Measurements from ENCODE around the gene TENT4A. TPM values are rescaled to one million over a fixed set of nuclear protein-coding genes. Genes with fewer than 3 reads are reported as not detected.

TENT4A gene
- total and polyA plus RNA-seq, 2 experiments from 2014 or later = 6.8 to 14.1 TPM

- Histone ChIP-seq H3K27ac (no peak overlapping the region), H3K4me3 (no peak overlapping the region), H3K4me1 (ENCODE audit: insufficient read depth) (no peaks in the 10 kb centered on the region), H3K79me2 (no peaks in the 10 kb centered on the region), H3K9me3 (ENCODE audit: low read depth) (no peaks in the 10 kb centered on the region), H3K36me3 (replicated peaks; ENCODE audit: insufficient read depth, low read depth) (no peaks in the 10 kb centered on the region), H4K20me1 (ENCODE audit: insufficient read depth, poor library complexity, severe bottlenecking) (no peaks in the 10 kb centered on the region), H2AFZ (no peak overlapping the region), H3K27me3 (no peaks in the 10 kb centered on the region), H3K4me2 (no peak overlapping the region), H3K9me2 (replicated peaks; ENCODE audit: insufficient read depth) (no peaks in the 10 kb centered on the region)
- DNase-seq (ENCODE audit: low spot score) = no peak
- TF ChIP-seq EZH2 (IDR thresholded peaks at IDR 0.05; ENCODE audit: borderline replicate concordance) (no peak), EZH2phosphoT487 (IDR thresholded peaks at IDR 0.05; ENCODE audit: low read depth, severe bottlenecking, unreplicated experiment) (no peak)
- TF ChIP-seq, protein P1, sequence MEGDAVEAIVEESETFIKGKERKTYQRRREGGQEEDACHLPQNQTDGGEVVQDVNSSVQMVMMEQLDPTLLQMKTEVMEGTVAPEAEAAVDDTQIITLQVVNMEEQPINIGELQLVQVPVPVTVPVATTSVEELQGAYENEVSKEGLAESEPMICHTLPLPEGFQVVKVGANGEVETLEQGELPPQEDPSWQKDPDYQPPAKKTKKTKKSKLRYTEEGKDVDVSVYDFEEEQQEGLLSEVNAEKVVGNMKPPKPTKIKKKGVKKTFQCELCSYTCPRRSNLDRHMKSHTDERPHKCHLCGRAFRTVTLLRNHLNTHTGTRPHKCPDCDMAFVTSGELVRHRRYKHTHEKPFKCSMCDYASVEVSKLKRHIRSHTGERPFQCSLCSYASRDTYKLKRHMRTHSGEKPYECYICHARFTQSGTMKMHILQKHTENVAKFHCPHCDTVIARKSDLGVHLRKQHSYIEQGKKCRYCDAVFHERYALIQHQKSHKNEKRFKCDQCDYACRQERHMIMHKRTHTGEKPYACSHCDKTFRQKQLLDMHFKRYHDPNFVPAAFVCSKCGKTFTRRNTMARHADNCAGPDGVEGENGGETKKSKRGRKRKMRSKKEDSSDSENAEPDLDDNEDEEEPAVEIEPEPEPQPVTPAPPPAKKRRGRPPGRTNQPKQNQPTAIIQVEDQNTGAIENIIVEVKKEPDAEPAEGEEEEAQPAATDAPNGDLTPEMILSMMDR (IDR thresholded peaks at IDR 0.05; ENCODE audit: poor library complexity) = no peak
- WGBS (ENCODE audit: low lambda C conversion rate, missing lambda C conversion rate) = 78% methylated on average over 5 of the region's 5 CpGs
Observed at GRCh38 chr5:6673031-6673430, 40.2 kb upstream of the TENT4A start.

- Histone ChIP-seq H3K4me3 (no peak overlapping the region), H4K20me1 (ENCODE audit: insufficient read depth, poor library complexity, severe bottlenecking) (no peaks in the 10 kb centered on the region), H3K79me2 (no peaks in the 10 kb centered on the region), H3K27me3 (no peaks in the 10 kb centered on the region), H3K4me1 (ENCODE audit: insufficient read depth) (no peaks in the 10 kb centered on the region), H3K4me2 (no peak overlapping the region), H2AFZ (no peak overlapping the region), H3K9me2 (replicated peaks; ENCODE audit: insufficient read depth) (no peaks in the 10 kb centered on the region), H3K27ac (no peak overlapping the region), H3K9me3 (ENCODE audit: low read depth) (no peaks in the 10 kb centered on the region), H3K36me3 (replicated peaks; ENCODE audit: insufficient read depth, low read depth) (no peaks in the 10 kb centered on the region)
- no peak for DNase-seq (ENCODE audit: low spot score)
- WGBS (ENCODE audit: low lambda C conversion rate, missing lambda C conversion rate) = 87% methylated on average over 1 of the region's 1 CpG
- no peak for TF ChIP-seq EZH2 (IDR thresholded peaks at IDR 0.05; ENCODE audit: borderline replicate concordance)
- TF ChIP-seq EZH2phosphoT487 (IDR thresholded peaks at IDR 0.05; ENCODE audit: low read depth, severe bottlenecking, unreplicated experiment) = no peak
Observed at GRCh38 chr5:6673963-6674362, 39.3 kb upstream of the TENT4A start.

DNA sequence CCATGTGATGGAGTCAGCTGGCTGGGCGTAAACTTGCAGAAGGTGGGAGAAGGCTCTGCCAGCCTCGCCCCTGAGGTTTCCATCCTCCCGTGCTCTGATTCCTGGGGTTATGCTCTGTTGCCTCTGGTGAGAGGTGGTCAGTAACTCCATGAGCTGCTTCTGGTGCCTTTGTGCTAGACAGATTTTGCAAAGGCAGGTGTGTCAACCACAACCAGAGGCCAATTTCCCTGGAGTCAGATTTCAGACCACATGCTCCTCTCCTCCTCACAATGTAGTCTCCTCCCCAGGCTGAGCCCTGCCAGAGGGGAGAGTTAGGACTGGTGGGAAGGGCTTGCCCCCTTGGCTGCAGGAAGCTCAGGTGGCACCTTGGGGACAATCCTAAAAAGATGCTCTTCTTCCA is 38.8 kb upstream of the TENT4A start:
- 97% methylated on average over 3 of the region's 3 CpGs for WGBS (ENCODE audit: low lambda C conversion rate, missing lambda C conversion rate)
- Histone ChIP-seq H3K4me2 (no peak overlapping the region), H3K27me3 (no peaks in the 10 kb centered on the region), H4K20me1 (ENCODE audit: insufficient read depth, poor library complexity, severe bottlenecking) (no peaks in the 10 kb centered on the region), H3K4me3 (no peak overlapping the region), H3K9me3 (ENCODE audit: low read depth) (no peaks in the 10 kb centered on the region), H3K79me2 (no peaks in the 10 kb centered on the region), H3K9me2 (replicated peaks; ENCODE audit: insufficient read depth) (no peaks in the 10 kb centered on the region), H3K36me3 (replicated peaks; ENCODE audit: insufficient read depth, low read depth) (no peaks in the 10 kb centered on the region), H3K4me1 (ENCODE audit: insufficient read depth) (no peaks in the 10 kb centered on the region), H2AFZ (no peak overlapping the region), H3K27ac (no peak overlapping the region)
- TF ChIP-seq, protein P1 (IDR thresholded peaks at IDR 0.05; ENCODE audit: poor library complexity) = no peak
- TF ChIP-seq EZH2phosphoT487 (IDR thresholded peaks at IDR 0.05; ENCODE audit: low read depth, severe bottlenecking, unreplicated experiment) = no peak
- no peak for TF ChIP-seq EZH2 (IDR thresholded peaks at IDR 0.05; ENCODE audit: borderline replicate concordance)
- DNase-seq (ENCODE audit: low spot score) = no peak

DNA sequence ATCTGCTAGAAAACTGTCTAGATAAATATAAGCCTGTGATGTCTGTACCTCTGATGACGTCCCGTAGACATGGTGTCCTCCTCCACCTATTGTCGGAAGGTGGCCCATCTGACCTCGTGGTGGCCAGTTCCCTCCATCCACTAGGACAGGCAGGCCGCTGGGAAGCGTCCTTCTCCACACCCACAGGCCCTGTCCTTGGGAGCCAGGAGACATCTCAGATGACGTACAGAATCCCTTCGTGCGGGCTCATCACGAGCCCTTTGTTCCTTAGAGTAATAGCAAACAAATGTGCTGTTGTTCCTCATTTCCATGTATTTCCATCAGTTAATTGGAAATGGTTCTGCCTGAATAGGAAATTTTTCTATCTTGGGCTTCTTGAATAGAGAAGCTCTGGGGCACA is 38.3 kb upstream of the TENT4A start:
- no peak for DNase-seq (ENCODE audit: low spot score)
- Histone ChIP-seq H3K4me1 (ENCODE audit: insufficient read depth) (no peaks in the 10 kb centered on the region), H3K27me3 (no peaks in the 10 kb centered on the region), H3K9me3 (ENCODE audit: low read depth) (no peaks in the 10 kb centered on the region), H4K20me1 (ENCODE audit: insufficient read depth, poor library complexity, severe bottlenecking) (no peaks in the 10 kb centered on the region), H3K79me2 (no peaks in the 10 kb centered on the region), H3K27ac (no peak overlapping the region), H2AFZ (no peak overlapping the region), H3K4me3 (no peak overlapping the region), H3K4me2 (no peak overlapping the region), H3K9me2 (replicated peaks; ENCODE audit: insufficient read depth) (no peaks in the 10 kb centered on the region), H3K36me3 (replicated peaks; ENCODE audit: insufficient read depth, low read depth) (no peaks in the 10 kb centered on the region)
- 97% methylated on average over 10 of the region's 10 CpGs for WGBS (ENCODE audit: low lambda C conversion rate, missing lambda C conversion rate)
- TF ChIP-seq EZH2 (IDR thresholded peaks at IDR 0.05; ENCODE audit: borderline replicate concordance) (no peak), EZH2phosphoT487 (IDR thresholded peaks at IDR 0.05; ENCODE audit: low read depth, severe bottlenecking, unreplicated experiment) (no peak)
- TF ChIP-seq, protein P1 (IDR thresholded peaks at IDR 0.05; ENCODE audit: poor library complexity) = no peak

All from hepatocyte (in vitro differentiated cells).